Neural progenitor cell (in vitro differentiated cells): ENCODE results near the gene PCDH9. TPM values are rescaled to one million over a fixed set of nuclear protein-coding genes. Genes with fewer than 3 reads are reported as not detected.
A peak's percentile ranks its signal among the peaks of the same experiment; 100 is the strongest.

ENCODE experiments used
- DNase-seq: peaks from one replicate; pipeline ENCODE4 v3.0.0-alpha.2; 2016; ENCODE audit warnings: low spot score
- H2AFZ ChIP-seq: fragments of 200-600 bp; sonication (generic); replicated peaks from 2 replicates; pipeline ENCODE4 v1.6.1; 2016; ENCODE audit warnings: antibody characterized with exemption
- H3F3A ChIP-seq: fragments of 200-600 bp; sonication (generic); 2 replicates; pipeline ENCODE4 v1.6.1; 2016; ENCODE audit warnings: antibody characterized with exemption, low read depth
- H3K27ac ChIP-seq: fragments of 200-600 bp; sonication (generic); 2 replicates; pipeline ENCODE4 v1.5.1; 2016; ENCODE audit warnings: mild to moderate bottlenecking
- H3K27me3 ChIP-seq: fragments of 200-600 bp; sonication (generic); 2 replicates; pipeline ENCODE4 v1.6.1; 2016; ENCODE audit warnings: mild to moderate bottlenecking, moderate library complexity
- H3K36me3 ChIP-seq: fragments of 200-600 bp; sonication (generic); 2 replicates; pipeline ENCODE4 v1.5.1; 2016
- H3K4me1 ChIP-seq: fragments of 200-600 bp; sonication (generic); 2 replicates; pipeline ENCODE4 v1.6.1; 2016; ENCODE audit warnings: mixed run types
- H3K4me2 ChIP-seq: fragments of 200-600 bp; sonication (generic); 2 replicates; pipeline ENCODE4 v1.6.1; 2016
- H3K4me3 ChIP-seq: fragments of 200-600 bp; sonication (generic); 2 replicates; pipeline ENCODE4 v1.5.1; 2016
- H3K79me2 ChIP-seq: fragments of 200-600 bp; sonication (generic); 2 replicates; pipeline ENCODE4 v1.6.1; 2016; ENCODE audit warnings: low read depth
- H3K9ac ChIP-seq: fragments of 200-600 bp; sonication (generic); 2 replicates; pipeline ENCODE4 v1.6.1; 2016
- H3K9me3 ChIP-seq: fragments of 200-600 bp; sonication (generic); 2 replicates; pipeline ENCODE4 v1.5.1; 2016; ENCODE audit warnings: low read depth
- H4K20me1 ChIP-seq: fragments of 200-600 bp; sonication (generic); 2 replicates; pipeline ENCODE4 v1.6.1; 2016; ENCODE audit warnings: low read depth
- H3K27ac Mint-ChIP-seq: 3 replicates; pipeline ENCODE4 v1.8.0; 2021; ENCODE audit warnings: mixed read lengths
- H3K27me3 Mint-ChIP-seq: 2 replicates; pipeline ENCODE4 v1.8.0; 2022; ENCODE audit warnings: low read depth, mild to moderate bottlenecking, inconsistent platforms, moderate library complexity, mixed read lengths; ENCODE audit not compliant: insufficient read depth
- H3K36me3 Mint-ChIP-seq: 3 replicates; pipeline ENCODE4 v1.8.0; 2021; ENCODE audit warnings: mixed read lengths
- H3K4me1 Mint-ChIP-seq: 3 replicates; pipeline ENCODE4 v1.8.0; 2021; ENCODE audit warnings: mixed read lengths
- H3K4me3 Mint-ChIP-seq: 3 replicates; pipeline ENCODE4 v1.8.0; 2021; ENCODE audit warnings: mild to moderate bottlenecking, moderate library complexity, mixed read lengths
- H3K9me3 Mint-ChIP-seq: 3 replicates; pipeline ENCODE4 v1.8.0; 2020; ENCODE audit warnings: mixed read lengths
- CTCF ChIP-seq: fragments of 200-600 bp; sonication (generic); IDR thresholded peaks from 2 replicates; pipeline ENCODE4 v1.5.1; 2017; ENCODE audit warnings: antibody characterized with exemption, mild to moderate bottlenecking
- EZH2 ChIP-seq: fragments of 200-600 bp; sonication (generic); IDR thresholded peaks from 2 replicates; pipeline ENCODE4 v1.6.1; 2017; ENCODE audit warnings: antibody characterized with exemption, mild to moderate bottlenecking, moderate library complexity
- EZH2phosphoT487 ChIP-seq: fragments of 200-600 bp; sonication (generic); IDR thresholded peaks from 2 replicates; pipeline ENCODE4 v1.6.1; 2017; ENCODE audit warnings: antibody characterized with exemption
- total RNA-seq: library from RNA; depleted of rRNA; stranded (reverse); fragments of >200 nt; gene quantifications from 2 replicates; pipeline ENCODE4 v1.2.3, GENCODE V29; 2015; ENCODE audit warnings: low replicate concordance

PCDH9 gene
- total RNA-seq, 1 donor from 2014 or later = 0.24 TPM

DNA sequence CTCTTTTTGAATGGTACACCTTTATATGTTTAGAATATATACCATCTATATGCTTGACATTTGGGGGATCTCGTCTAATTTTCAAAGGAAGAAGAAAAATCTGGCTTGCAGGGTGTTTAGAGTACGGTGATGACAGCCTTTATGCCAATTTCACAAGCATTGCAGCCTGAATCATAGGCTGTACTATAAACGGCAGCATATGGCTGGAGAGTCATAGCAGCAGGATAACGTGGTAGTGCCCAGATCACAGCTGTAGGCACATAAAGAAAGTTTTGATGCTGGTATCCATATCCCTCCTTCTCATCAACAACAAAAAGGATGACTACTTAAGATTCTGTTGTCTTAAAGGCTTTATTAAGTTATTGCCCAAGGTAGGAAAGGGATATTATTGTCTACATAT lies 253.0 kb downstream of the PCDH9 start:
- Histone ChIP-seq H3K36me3 (no peaks in the 10 kb centered on the region), H3K9ac (no peak overlapping the region), H4K20me1 (no peaks in the 10 kb centered on the region), H3K9me3 (no peaks in the 10 kb centered on the region), H2AFZ (peak overlapping the region; percentile 12), H3K4me3 (no peak overlapping the region), H3K4me2 (no peak overlapping the region), H3K27me3 (no peaks in the 10 kb centered on the region), H3K4me1 (peaks cover 5% of the 10 kb centered on the region), H3K79me2 (no peaks in the 10 kb centered on the region), H3F3A (no peaks in the 10 kb centered on the region), H3K27ac (no peak overlapping the region)
- H3K27ac Mint-ChIP-seq = no peak overlapping the region
- peaks cover 11% of the 10 kb centered on the region for H3K4me1 Mint-ChIP-seq
- H3K36me3 Mint-ChIP-seq = no peaks in the 10 kb centered on the region
- no peaks in the 10 kb centered on the region for H3K27me3 Mint-ChIP-seq
- peaks cover 2% of the 10 kb centered on the region for H3K9me3 Mint-ChIP-seq
- TF ChIP-seq EZH2phosphoT487 (no peak), CTCF (no peak), EZH2 (no peak)
- no peak for DNase-seq
- no peak overlapping the region for H3K4me3 Mint-ChIP-seq

DNA sequence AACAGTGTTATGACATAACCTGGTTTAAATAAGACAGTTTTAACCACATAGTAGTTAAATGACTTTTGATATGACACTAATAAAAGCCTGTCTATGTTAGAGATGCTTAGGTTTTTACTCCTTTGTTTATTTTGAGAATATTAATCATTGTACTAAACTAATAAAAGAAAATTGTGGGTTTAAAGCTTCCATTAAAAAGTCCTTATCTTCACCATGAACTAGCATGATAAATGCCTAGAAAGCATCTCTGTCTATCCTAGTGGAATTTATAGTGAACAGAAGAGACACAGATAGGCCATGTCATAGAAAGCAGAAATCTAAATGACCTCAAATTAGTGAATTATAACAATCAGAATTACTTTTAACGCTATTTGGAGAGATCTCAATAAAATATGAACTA lies 255.2 kb downstream of the PCDH9 start:
- Histone ChIP-seq H3K27me3 (no peaks in the 10 kb centered on the region), H3K4me2 (no peak overlapping the region), H2AFZ (no peak overlapping the region), H4K20me1 (no peaks in the 10 kb centered on the region), H3K9me3 (no peaks in the 10 kb centered on the region), H3K79me2 (no peaks in the 10 kb centered on the region), H3K36me3 (no peaks in the 10 kb centered on the region), H3F3A (no peaks in the 10 kb centered on the region), H3K4me1 (peaks cover 5% of the 10 kb centered on the region), H3K9ac (no peak overlapping the region), H3K4me3 (no peak overlapping the region), H3K27ac (no peak overlapping the region)
- Mint-ChIP-seq H3K4me3 (no peak overlapping the region), H3K27ac (no peak overlapping the region), H3K4me1 (peaks cover 11% of the 10 kb centered on the region), H3K9me3 (no peaks in the 10 kb centered on the region), H3K36me3 (no peaks in the 10 kb centered on the region), H3K27me3 (no peaks in the 10 kb centered on the region)
- TF ChIP-seq EZH2 = no peak
- no peak for TF ChIP-seq EZH2phosphoT487
- TF ChIP-seq CTCF = no peak
- DNase-seq = no peak

DNA sequence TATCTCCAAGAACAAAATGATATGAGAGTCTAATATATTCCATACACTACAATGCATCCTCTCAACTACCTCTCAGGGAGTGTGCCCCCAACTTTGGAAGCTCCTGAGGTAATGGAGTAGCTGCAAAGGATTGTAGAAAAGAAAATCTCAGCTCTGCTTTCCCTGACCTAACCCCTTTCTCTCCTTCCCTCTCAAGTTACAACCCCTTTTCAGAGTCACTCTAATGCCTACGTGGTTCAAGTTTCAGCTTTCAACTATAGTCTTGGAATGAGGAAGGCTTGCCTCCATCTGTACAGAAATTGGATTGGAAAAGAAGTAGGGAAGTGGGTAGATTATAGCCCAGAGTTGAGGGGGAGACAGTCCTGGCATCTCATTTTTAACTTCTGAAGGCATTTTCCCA lies 256.0 kb downstream of the PCDH9 start:
- Mint-ChIP-seq H3K4me3 (no peak overlapping the region), H3K36me3 (no peaks in the 10 kb centered on the region), H3K9me3 (no peaks in the 10 kb centered on the region), H3K27ac (no peak overlapping the region), H3K27me3 (no peaks in the 10 kb centered on the region), H3K4me1 (peaks cover 11% of the 10 kb centered on the region)
- no peaks in the 10 kb centered on the region for H3K79me2 ChIP-seq
- H3K4me1 ChIP-seq = peaks cover 5% of the 10 kb centered on the region
- no peak overlapping the region for H3K27ac ChIP-seq
- TF ChIP-seq EZH2 = no peak
- no peak for TF ChIP-seq CTCF
- TF ChIP-seq EZH2phosphoT487 = no peak
- no peak overlapping the region for H3K4me3 ChIP-seq
- H3K9me3 ChIP-seq = no peaks in the 10 kb centered on the region
- no peaks in the 10 kb centered on the region for H3K27me3 ChIP-seq
- peak; percentile 3 for DNase-seq
- no peaks in the 10 kb centered on the region for H3F3A ChIP-seq
- no peak overlapping the region for H3K9ac ChIP-seq
- H2AFZ ChIP-seq = peak overlapping the region; percentile 47
- H3K4me2 ChIP-seq = no peak overlapping the region
- H3K36me3 ChIP-seq = no peaks in the 10 kb centered on the region
- no peaks in the 10 kb centered on the region for H4K20me1 ChIP-seq

- no peaks in the 10 kb centered on the region for H3K36me3 Mint-ChIP-seq
- no peaks in the 10 kb centered on the region for H4K20me1 ChIP-seq
Observed at GRCh38 chr13:66972659-66973058, 257.5 kb downstream of the PCDH9 start.

More at GRCh38 chr13:66972659-66973058, 257.5 kb downstream of the PCDH9 start:
- Histone ChIP-seq H3K27ac (no peak overlapping the region), H3K4me1 (peaks cover 5% of the 10 kb centered on the region), H3K79me2 (no peaks in the 10 kb centered on the region), H3K36me3 (no peaks in the 10 kb centered on the region), H3K9ac (no peak overlapping the region), H2AFZ (no peak overlapping the region), H3K9me3 (no peaks in the 10 kb centered on the region), H3K4me2 (no peak overlapping the region), H3K27me3 (no peaks in the 10 kb centered on the region), H3K4me3 (no peak overlapping the region), H3F3A (no peaks in the 10 kb centered on the region)
- DNase-seq = no peak
- TF ChIP-seq EZH2phosphoT487 (no peak), CTCF (no peak), EZH2 (no peak)
- no peak overlapping the region for H3K4me3 Mint-ChIP-seq
- no peaks in the 10 kb centered on the region for H3K9me3 Mint-ChIP-seq
- no peaks in the 10 kb centered on the region for H3K27me3 Mint-ChIP-seq
- peaks cover 11% of the 10 kb centered on the region for H3K4me1 Mint-ChIP-seq
- no peak overlapping the region for H3K27ac Mint-ChIP-seq
